ENCODE results near the gene GRK3.

DNA sequence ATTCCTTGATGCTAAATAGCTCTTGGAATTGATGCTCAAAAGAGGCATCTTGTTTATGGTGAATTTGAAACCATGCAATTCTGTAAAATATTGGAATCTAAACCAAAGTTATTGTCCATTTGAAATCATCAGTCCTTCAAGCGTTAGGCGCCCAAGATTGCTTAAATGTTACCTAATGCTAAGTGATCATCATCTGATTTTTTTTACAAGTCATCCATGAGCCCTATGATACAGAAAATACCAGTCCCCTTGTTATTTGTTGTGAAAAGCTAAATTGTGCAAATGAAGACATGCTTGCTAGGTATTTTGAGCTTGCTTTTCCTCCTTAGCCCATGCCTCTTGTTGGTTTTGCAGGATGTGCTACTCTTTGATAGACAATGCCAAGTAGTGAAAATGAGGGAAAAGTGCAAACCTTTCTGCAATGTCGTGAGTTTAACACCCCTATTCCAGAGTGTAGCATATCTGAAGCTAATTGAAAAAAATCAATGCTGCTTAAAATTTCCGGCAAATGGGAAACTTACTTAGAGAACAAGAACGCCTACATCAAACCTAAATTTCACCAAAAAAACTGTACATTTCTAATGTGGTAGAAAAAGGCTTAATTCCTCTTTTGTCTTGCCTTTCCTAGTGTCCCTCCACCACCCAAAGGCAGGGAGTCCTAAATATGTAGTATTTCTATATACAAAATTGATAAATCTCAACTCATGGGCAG lies 1.9 kb downstream of the GRK3 start:
- TF ChIP-seq ZNF274 (IDR thresholded peaks at IDR 0.05; ENCODE audit: low read depth, low read length) (no peak), SUZ12 (IDR thresholded peaks at IDR 0.05; ENCODE audit: extremely low read depth, insufficient read depth, insufficient read length) (no peak)

Measured in NT2/D1 (cell line).